ENCODE results near the gene KRT71. TPM values are rescaled to one million over a fixed set of nuclear protein-coding genes. Genes with fewer than 3 reads are reported as not detected.

Gene KRT71
- total RNA-seq, 1 experiment from 2014 or later: not detected

- TF ChIP-seq, protein P1, sequence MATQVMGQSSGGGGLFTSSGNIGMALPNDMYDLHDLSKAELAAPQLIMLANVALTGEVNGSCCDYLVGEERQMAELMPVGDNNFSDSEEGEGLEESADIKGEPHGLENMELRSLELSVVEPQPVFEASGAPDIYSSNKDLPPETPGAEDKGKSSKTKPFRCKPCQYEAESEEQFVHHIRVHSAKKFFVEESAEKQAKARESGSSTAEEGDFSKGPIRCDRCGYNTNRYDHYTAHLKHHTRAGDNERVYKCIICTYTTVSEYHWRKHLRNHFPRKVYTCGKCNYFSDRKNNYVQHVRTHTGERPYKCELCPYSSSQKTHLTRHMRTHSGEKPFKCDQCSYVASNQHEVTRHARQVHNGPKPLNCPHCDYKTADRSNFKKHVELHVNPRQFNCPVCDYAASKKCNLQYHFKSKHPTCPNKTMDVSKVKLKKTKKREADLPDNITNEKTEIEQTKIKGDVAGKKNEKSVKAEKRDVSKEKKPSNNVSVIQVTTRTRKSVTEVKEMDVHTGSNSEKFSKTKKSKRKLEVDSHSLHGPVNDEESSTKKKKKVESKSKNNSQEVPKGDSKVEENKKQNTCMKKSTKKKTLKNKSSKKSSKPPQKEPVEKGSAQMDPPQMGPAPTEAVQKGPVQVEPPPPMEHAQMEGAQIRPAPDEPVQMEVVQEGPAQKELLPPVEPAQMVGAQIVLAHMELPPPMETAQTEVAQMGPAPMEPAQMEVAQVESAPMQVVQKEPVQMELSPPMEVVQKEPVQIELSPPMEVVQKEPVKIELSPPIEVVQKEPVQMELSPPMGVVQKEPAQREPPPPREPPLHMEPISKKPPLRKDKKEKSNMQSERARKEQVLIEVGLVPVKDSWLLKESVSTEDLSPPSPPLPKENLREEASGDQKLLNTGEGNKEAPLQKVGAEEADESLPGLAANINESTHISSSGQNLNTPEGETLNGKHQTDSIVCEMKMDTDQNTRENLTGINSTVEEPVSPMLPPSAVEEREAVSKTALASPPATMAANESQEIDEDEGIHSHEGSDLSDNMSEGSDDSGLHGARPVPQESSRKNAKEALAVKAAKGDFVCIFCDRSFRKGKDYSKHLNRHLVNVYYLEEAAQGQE (IDR thresholded peaks at IDR 0.05; ENCODE audit: low read depth): no peak
- TF ChIP-seq YY1 (IDR thresholded peaks at IDR 0.05; ENCODE audit: extremely low read depth, insufficient replicate concordance, low read depth, low read length) (no peak), SRF (IDR thresholded peaks at IDR 0.05; ENCODE audit: low read depth) (no peak)
Observed at GRCh38 chr12:52600475-52600874, 47.5 kb upstream of the KRT71 start (continued).

DNA sequence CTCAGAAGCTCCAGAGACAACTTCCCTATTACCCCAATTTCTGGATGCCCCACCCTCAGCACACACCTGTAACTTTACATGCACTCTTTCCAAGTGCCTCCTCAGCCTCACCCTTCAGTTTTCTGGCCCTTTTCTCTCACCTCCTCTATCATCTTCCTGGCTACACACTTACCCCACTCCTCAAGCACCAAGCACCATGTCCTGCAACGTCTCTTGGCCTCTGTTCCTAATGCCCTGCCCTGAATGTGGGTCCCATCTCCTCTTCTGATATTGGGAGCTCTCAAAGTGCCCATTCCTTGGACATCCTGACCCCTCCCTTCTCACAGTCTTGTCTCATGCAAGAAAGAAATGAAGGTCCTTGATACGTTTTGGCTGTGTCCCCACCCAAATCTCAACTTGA is 47.1 kb upstream of the KRT71 start:
- POLR2A ChIA-PET: no interaction called here
- H3K9ac ChIP-seq (ENCODE audit: low read length): no peak overlapping the region
- H2AFZ ChIP-seq (ENCODE audit: low read depth, low read length, poor library complexity, severe bottlenecking): no peak overlapping the region
- H3K27ac ChIP-seq (ENCODE audit: low read depth, low read length): no peak overlapping the region
- H3K4me2 ChIP-seq (ENCODE audit: low read length): no peak overlapping the region
- H3K27me3 ChIP-seq (ENCODE audit: insufficient read depth, low read length): no peaks in the 10 kb centered on the region; the same call in 1 of the 2 replicates
- no peaks in the 10 kb centered on the region for H3K9me2 ChIP-seq (ENCODE audit: insufficient read depth)
- intact Hi-C loops (cut with micrococcal nuclease): no loop called here
- DNase-seq (ENCODE audit: low read depth, low spot score) (no peak), ATAC-seq (no peak)
- H4K20me1 ChIP-seq (ENCODE audit: insufficient read depth): no peaks in the 10 kb centered on the region
- H3K4me3 ChIP-seq (replicated peaks in 1 of 2; ENCODE audit: low read depth in 1 of 2, low read length in 2 of 2): no peak overlapping the region
- no peaks in the 10 kb centered on the region for H3K79me2 ChIP-seq (ENCODE audit: insufficient read depth, low read length)
- BruUV-seq (replicated peaks): no TSS peak
- H3K9me3 ChIP-seq (ENCODE audit: control insufficient read depth in 1 of 2, insufficient read depth in 1 of 2, low read depth in 1 of 2, low read length in 2 of 2): no peaks in the 10 kb centered on the region
- RAD21 ChIA-PET (ENCODE audit: low non-redundant PET in 1 of 2, low total read pairs in 2 of 2, uncharacterized antibody in 2 of 2, unreplicated experiment in 2 of 2): no interaction called here
- peaks cover 0 to 21% of the 10 kb centered on the region in 2 experiments; a peak in 3 of 4 replicates for H3K4me1 ChIP-seq (ENCODE audit: control insufficient read depth in 1 of 2, insufficient read depth in 2 of 2, low read length in 2 of 2)
- CTCF ChIA-PET: no interaction called here
- H3K36me3 ChIP-seq (ENCODE audit: control insufficient read depth in 1 of 2, insufficient read depth in 2 of 2, low read length in 2 of 2): no peaks in the 10 kb centered on the region
- TF ChIP-seq POLR2AphosphoS5 (IDR thresholded peaks at IDR 0.05; ENCODE audit: low read depth, low read length) (no peak), CTCF (IDR thresholded peaks at IDR 0.05 in 2 of 3, conservative IDR thresholded peaks at IDR 0.05 in 1 of 3; ENCODE audit: borderline replicate concordance in 1 of 3, insufficient read depth in 1 of 3, low read depth in 2 of 3, low read length in 2 of 3) (no peak), EGR1 (IDR thresholded peaks at IDR 0.05; ENCODE audit: low read depth) (no peak), JUND (IDR thresholded peaks at IDR 0.05) (no peak), ZFX (IDR thresholded peaks at IDR 0.05) (no peak), EZH2phosphoT487 (IDR thresholded peaks at IDR 0.05; ENCODE audit: borderline replicate concordance) (no peak), FOSL1 (IDR thresholded peaks at IDR 0.05; ENCODE audit: low read depth) (no peak), SIN3A (IDR thresholded peaks at IDR 0.05; ENCODE audit: low read depth) (no peak), SP1 (IDR thresholded peaks at IDR 0.05; ENCODE audit: low read depth) (no peak), ZNF274 (IDR thresholded peaks at IDR 0.05; ENCODE audit: low read depth, low read length) (no peak)
- TF ChIP-seq, protein P2, sequence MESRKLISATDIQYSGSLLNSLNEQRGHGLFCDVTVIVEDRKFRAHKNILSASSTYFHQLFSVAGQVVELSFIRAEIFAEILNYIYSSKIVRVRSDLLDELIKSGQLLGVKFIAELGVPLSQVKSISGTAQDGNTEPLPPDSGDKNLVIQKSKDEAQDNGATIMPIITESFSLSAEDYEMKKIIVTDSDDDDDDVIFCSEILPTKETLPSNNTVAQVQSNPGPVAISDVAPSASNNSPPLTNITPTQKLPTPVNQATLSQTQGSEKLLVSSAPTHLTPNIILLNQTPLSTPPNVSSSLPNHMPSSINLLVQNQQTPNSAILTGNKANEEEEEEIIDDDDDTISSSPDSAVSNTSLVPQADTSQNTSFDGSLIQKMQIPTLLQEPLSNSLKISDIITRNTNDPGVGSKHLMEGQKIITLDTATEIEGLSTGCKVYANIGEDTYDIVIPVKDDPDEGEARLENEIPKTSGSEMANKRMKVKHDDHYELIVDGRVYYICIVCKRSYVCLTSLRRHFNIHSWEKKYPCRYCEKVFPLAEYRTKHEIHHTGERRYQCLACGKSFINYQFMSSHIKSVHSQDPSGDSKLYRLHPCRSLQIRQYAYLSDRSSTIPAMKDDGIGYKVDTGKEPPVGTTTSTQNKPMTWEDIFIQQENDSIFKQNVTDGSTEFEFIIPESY (IDR thresholded peaks at IDR 0.05; ENCODE audit: extremely low read depth, insufficient replicate concordance, low read length): no peak
- TF ChIP-seq, protein P1 (IDR thresholded peaks at IDR 0.05; ENCODE audit: low read depth): no peak
